Loucy (cell line): Measurements from ENCODE around the gene SMCO2.

ENCODE experiments used
- H2AFZ ChIP-seq: fragments of 200-600 bp; sonication (generic); 2 replicates; pipeline ENCODE4 v1.6.0; 2016; ENCODE audit warnings: antibody characterized with exemption, mild to moderate bottlenecking, low read length, moderate library complexity
- H3F3A ChIP-seq: fragments of 200-600 bp; 2 replicates; pipeline ENCODE4 v1.6.0; 2016; ENCODE audit warnings: antibody characterized with exemption, low read depth, mild to moderate bottlenecking
- H3K27me3 ChIP-seq: fragments of 200-600 bp; sonication (generic); 2 replicates; pipeline ENCODE4 v1.6.1; 2014; ENCODE audit warnings: low read length, mild to moderate bottlenecking; ENCODE audit not compliant: insufficient read depth, poor library complexity, severe bottlenecking
- H3K36me3 ChIP-seq: fragments of 200-600 bp; sonication (generic); 2 replicates; pipeline ENCODE4 v1.6.1; 2016; ENCODE audit warnings: low read length; ENCODE audit not compliant: insufficient read depth
- H3K4me1 ChIP-seq: fragments of 200-600 bp; sonication (generic); 2 replicates; pipeline ENCODE4 v1.5.1; 2014; ENCODE audit warnings: low read length, mild to moderate bottlenecking; ENCODE audit not compliant: insufficient read depth, poor library complexity, severe bottlenecking
- H3K4me2 ChIP-seq: fragments of 200-600 bp; sonication (generic); 2 replicates; pipeline ENCODE4 v1.6.0; 2014; ENCODE audit warnings: antibody characterized with exemption, low read length, low read depth, mild to moderate bottlenecking; ENCODE audit not compliant: poor library complexity, severe bottlenecking
- H3K4me3 ChIP-seq: fragments of 200-600 bp; sonication (generic); 2 replicates; pipeline ENCODE4 v1.5.1; 2014; ENCODE audit warnings: low read length, mild to moderate bottlenecking, mixed read lengths; ENCODE audit not compliant: poor library complexity, severe bottlenecking
- H3K79me2 ChIP-seq: fragments of 200-600 bp; sonication (generic); 2 replicates; pipeline ENCODE4 v1.6.1; 2014; ENCODE audit warnings: low read length; ENCODE audit not compliant: insufficient read depth
- H3K9ac ChIP-seq: fragments of 200-600 bp; sonication (generic); 2 replicates; pipeline ENCODE4 v1.6.0; 2014; ENCODE audit warnings: mild to moderate bottlenecking, low read depth, low read length, moderate library complexity; ENCODE audit not compliant: poor library complexity, severe bottlenecking
- H3K9me2 ChIP-seq: fragments of 200-600 bp; sonication (generic); replicated peaks from 2 replicates; pipeline ENCODE4 v1.6.1; 2016; ENCODE audit warnings: low read depth, low read length, mixed read lengths
- H3K9me3 ChIP-seq: fragments of 200-600 bp; sonication (generic); 2 replicates; pipeline ENCODE4 v1.6.1; 2014; ENCODE audit warnings: mild to moderate bottlenecking, antibody characterized with exemption, low read length, low read depth; ENCODE audit not compliant: insufficient read depth
- H4K20me1 ChIP-seq: fragments of 200-600 bp; sonication (generic); 2 replicates; pipeline ENCODE4 v1.6.0; 2014; ENCODE audit warnings: antibody characterized with exemption, low read length, mild to moderate bottlenecking; ENCODE audit not compliant: insufficient read depth, poor library complexity, severe bottlenecking
- CTCF ChIP-seq: fragments of 200-600 bp; sonication (generic); conservative IDR thresholded peaks from 2 replicates; pipeline ENCODE4 v1.5.1; 2014; ENCODE audit warnings: mild to moderate bottlenecking, antibody characterized with exemption, low read length
- EZH2phosphoT487 ChIP-seq: fragments of 200-600 bp; IDR thresholded peaks from 2 replicates; pipeline ENCODE4 v1.6.1; 2018; ENCODE audit warnings: antibody characterized with exemption, mild to moderate bottlenecking, moderate library complexity, borderline replicate concordance

The SMCO2 gene

GRCh38 chr12:27550653-27550975 is 104.1 kb downstream of the SMCO2 start:
- Histone ChIP-seq H3K9me3 (no peaks in the 10 kb centered on the region), H3K79me2 (peaks cover 8% of the 10 kb centered on the region), H3K4me2 (no peak overlapping the region), H2AFZ (no peak overlapping the region), H3K4me3 (no peak overlapping the region), H3K9ac (no peak overlapping the region), H3F3A (no peaks in the 10 kb centered on the region), H3K4me1 (peaks cover 5% of the 10 kb centered on the region), H3K9me2 (no peaks in the 10 kb centered on the region), H3K36me3 (no peaks in the 10 kb centered on the region), H4K20me1 (no peaks in the 10 kb centered on the region), H3K27me3 (no peaks in the 10 kb centered on the region)
- TF ChIP-seq CTCF, result no peak
- TF ChIP-seq EZH2phosphoT487, result no peak

- Histone ChIP-seq H3F3A (no peaks in the 10 kb centered on the region), H3K4me3 (no peak overlapping the region), H3K9me3 (no peaks in the 10 kb centered on the region), H3K4me1 (peaks cover 11% of the 10 kb centered on the region), H2AFZ (no peak overlapping the region), H3K9ac (no peak overlapping the region), H3K27me3 (no peaks in the 10 kb centered on the region), H3K9me2 (no peaks in the 10 kb centered on the region), H3K36me3 (no peaks in the 10 kb centered on the region), H4K20me1 (no peaks in the 10 kb centered on the region), H3K79me2 (peaks cover 5% of the 10 kb centered on the region; the same call in 1 of the 2 replicates), H3K4me2 (no peak overlapping the region)
- TF ChIP-seq CTCF (no peak), EZH2phosphoT487 (no peak)
These were observed 104.8 kb downstream of the SMCO2 start for GRCh38 chr12:27551172-27551840.
